ENCODE data around the gene ETV2.

ETV2 gene

GRCh38 chr19:35665157-35665556 lies 23.6 kb downstream of the ETV2 start:
- H3K27ac ChIP-seq (ENCODE audit: low read length), result no peak overlapping the region
- H3K79me2 ChIP-seq (ENCODE audit: low read length), result no peaks in the 10 kb centered on the region
- H2AFZ ChIP-seq (ENCODE audit: low read depth, low read length), result no peak overlapping the region
- TF ChIP-seq EZH2phosphoT487 (IDR thresholded peaks at IDR 0.05; ENCODE audit: low read depth) (no peak), CTCF (IDR thresholded peaks at IDR 0.05; ENCODE audit: low read depth, low read length) (no peak)
- H3K4me2 ChIP-seq (ENCODE audit: low read length), result no peak overlapping the region
- peaks cover 11% of the 10 kb centered on the region for H3K27me3 ChIP-seq (ENCODE audit: low read depth, low read length)
- H4K20me1 ChIP-seq (ENCODE audit: insufficient read depth, low read length), result no peaks in the 10 kb centered on the region
- H3K4me1 ChIP-seq (ENCODE audit: low read length), result no peaks in the 10 kb centered on the region
- no peaks in the 10 kb centered on the region for H3K9me3 ChIP-seq (ENCODE audit: insufficient read depth, low read length)
- H3K9ac ChIP-seq (ENCODE audit: low read length), result no peak overlapping the region
- no peak overlapping the region for H3K4me3 ChIP-seq (ENCODE audit: low read length)
- peaks cover 32% of the 10 kb centered on the region for H3K36me3 ChIP-seq (replicated peaks; ENCODE audit: low read depth, low read length)

- no peak overlapping the region for H3K27ac ChIP-seq (ENCODE audit: low read length)
- H3K9ac ChIP-seq (ENCODE audit: low read length), result no peak overlapping the region
- no peak overlapping the region for H2AFZ ChIP-seq (ENCODE audit: low read depth, low read length)
- H3K4me2 ChIP-seq (ENCODE audit: low read length), result no peak overlapping the region
- no peaks in the 10 kb centered on the region for H4K20me1 ChIP-seq (ENCODE audit: insufficient read depth, low read length)
- H3K4me3 ChIP-seq (ENCODE audit: low read length), result no peak overlapping the region
- TF ChIP-seq EZH2phosphoT487 (IDR thresholded peaks at IDR 0.05; ENCODE audit: low read depth) (no peak), CTCF (IDR thresholded peaks at IDR 0.05; ENCODE audit: low read depth, low read length) (no peak)
- H3K79me2 ChIP-seq (ENCODE audit: low read length), result no peaks in the 10 kb centered on the region
- H3K27me3 ChIP-seq (ENCODE audit: low read depth, low read length), result peaks cover 11% of the 10 kb centered on the region
- no peaks in the 10 kb centered on the region for H3K9me3 ChIP-seq (ENCODE audit: insufficient read depth, low read length)
- H3K36me3 ChIP-seq (replicated peaks; ENCODE audit: low read depth, low read length), result peaks cover 32% of the 10 kb centered on the region
- no peaks in the 10 kb centered on the region for H3K4me1 ChIP-seq (ENCODE audit: low read length)
These were observed 24.1 kb downstream of the ETV2 start for GRCh38 chr19:35665604-35666003.

- H4K20me1 ChIP-seq (ENCODE audit: insufficient read depth, low read length), result no peaks in the 10 kb centered on the region
- H3K27me3 ChIP-seq (ENCODE audit: low read depth, low read length), result peaks cover 11% of the 10 kb centered on the region
- no peak within 1 kb of the TSS for H3K9ac ChIP-seq (ENCODE audit: low read length)
- peaks cover 26% of the 10 kb centered on the region for H3K36me3 ChIP-seq (replicated peaks; ENCODE audit: low read depth, low read length)
- no peaks in the 10 kb centered on the region for H3K79me2 ChIP-seq (ENCODE audit: low read length)
- H2AFZ ChIP-seq (ENCODE audit: low read depth, low read length), result no peak within 1 kb of the TSS
- H3K4me2 ChIP-seq (ENCODE audit: low read length), result no peak within 1 kb of the TSS
- TF ChIP-seq EZH2phosphoT487 (IDR thresholded peaks at IDR 0.05; ENCODE audit: low read depth) (no peak), CTCF (IDR thresholded peaks at IDR 0.05; ENCODE audit: low read depth, low read length) (no peak)
- H3K9me3 ChIP-seq (ENCODE audit: insufficient read depth, low read length), result no peaks in the 10 kb centered on the region
- H3K4me1 ChIP-seq (ENCODE audit: low read length), result no peaks in the 10 kb centered on the region
- no peak within 1 kb of the TSS for H3K27ac ChIP-seq (ENCODE audit: low read length)
- H3K4me3 ChIP-seq (ENCODE audit: low read length), result no peak within 1 kb of the TSS
These were observed 24.8 kb downstream of the ETV2 start, which contains the start of gene UPK1A for GRCh38 chr19:35666251-35666913. Gene UPK1A (plus strand): TSS chr19:35666517. CDS start chr19:35666813, 296 bp downstream.

GRCh38 chr19:35669566-35669965 lies 28.0 kb downstream of the ETV2 start:
- Histone ChIP-seq H3K4me2 (ENCODE audit: low read length) (no peak overlapping the region), H3K79me2 (ENCODE audit: low read length) (no peaks in the 10 kb centered on the region), H3K9ac (ENCODE audit: low read length) (no peak overlapping the region), H2AFZ (ENCODE audit: low read depth, low read length) (no peak overlapping the region), H3K36me3 (replicated peaks; ENCODE audit: low read depth, low read length) (peaks cover 8% of the 10 kb centered on the region), H3K27me3 (ENCODE audit: low read depth, low read length) (peaks cover 18% of the 10 kb centered on the region), H3K9me3 (ENCODE audit: insufficient read depth, low read length) (no peaks in the 10 kb centered on the region), H3K27ac (ENCODE audit: low read length) (no peak overlapping the region), H3K4me3 (ENCODE audit: low read length) (no peak overlapping the region), H3K4me1 (ENCODE audit: low read length) (no peaks in the 10 kb centered on the region), H4K20me1 (ENCODE audit: insufficient read depth, low read length) (no peaks in the 10 kb centered on the region)
- TF ChIP-seq CTCF (IDR thresholded peaks at IDR 0.05; ENCODE audit: low read depth, low read length) (no peak), EZH2phosphoT487 (IDR thresholded peaks at IDR 0.05; ENCODE audit: low read depth) (no peak)
